Heart right ventricle (tissue), 16 donors: ENCODE data around the gene DEPDC1B. TPM values are rescaled to one million over a fixed set of nuclear protein-coding genes. Genes with fewer than 3 reads are reported as not detected.
"Not testable (repeated sequence)": the region's sequence is repeated elsewhere in the genome, so short reads cannot be mapped to it uniquely, and the experiment has no call there.

Experiments used
- ATAC-seq, 8 donors: fragments of 200-7000 bp; cut with Tn5 transposase; one replicate each; pipeline ENCODE4 v1.9.1; 2020; ENCODE audit warnings: mild to moderate bottlenecking in 8 of 8, moderate library complexity in 8 of 8, moderate number of reproducible peaks in 1 of 8
- DNase-seq, 2 donors: peaks; one replicate each; pipeline ENCODE4 v3.0.0-alpha.2; 2020
- H3K27ac ChIP-seq, 10 donors: fragments of 200-600 bp; sonication (generic) in 2 of 10; one replicate each; pipeline versions ENCODE4 v1.5.0 to v1.8.0; 2020 to 2022; ENCODE audit warnings: mild to moderate bottlenecking in 3 of 10
- H3K27me3 ChIP-seq, 7 donors: fragments of 200-600 bp; one replicate each; pipeline ENCODE4 v1.8.0; 2021 to 2022; ENCODE audit warnings: mild to moderate bottlenecking in 2 of 7
- H3K36me3 ChIP-seq, 9 donors: fragments of 200-600 bp; sonication (generic) in 1 of 9; one replicate each; pipeline versions ENCODE4 v1.5.0 to v1.8.0; 2020 to 2022; ENCODE audit warnings: mild to moderate bottlenecking in 2 of 9
- H3K4me1 ChIP-seq, 9 donors: fragments of 200-600 bp; sonication (generic) in 1 of 9; one replicate each; pipeline versions ENCODE4 v1.5.0 to v1.8.0; 2020 to 2022; ENCODE audit warnings: mild to moderate bottlenecking in 4 of 9
- H3K4me3 ChIP-seq, 10 donors: fragments of 200-600 bp; sonication (generic) in 2 of 10; one replicate each; pipeline versions ENCODE4 v1.5.0 to v1.8.0; 2020 to 2022; ENCODE audit warnings: mild to moderate bottlenecking in 7 of 10, moderate library complexity in 2 of 10
- H3K9me3 ChIP-seq, 11 donors: fragments of 200-600 bp in 10 of 11; sonication (generic) in 2 of 11; one replicate each; pipeline versions ENCODE4 v1.5.0 to v1.8.0; 2013 to 2022; ENCODE audit warnings: mild to moderate bottlenecking in 2 of 11, control low read depth in 1 of 11, moderate library complexity in 1 of 11
- CTCF ChIP-seq, 9 donors: fragments of 200-600 bp; sonication (generic) in 2 of 9; IDR thresholded peaks; one replicate each; pipeline versions ENCODE4 v1.5.0 to v1.8.0; 2021 to 2022; ENCODE audit warnings: antibody characterized with exemption in 9 of 9, mild to moderate bottlenecking in 5 of 9, moderate library complexity in 1 of 9
- WGBS, 2 donors: extraction: QIAGEN DNeasy Blood & Tissue Kit; methylation state at CpG; one replicate each; pipeline ENCODE4 v1.1.7; 2013; ENCODE audit warnings: inconsistent platforms in 1 of 2; 5-methylcytosine and 5-hydroxymethylcytosine counted together
- intact Hi-C, 10 donors: fragments of 100-400 bp; cut with DNase I; formaldehyde crosslinking; loops; one replicate each; pipeline versions ENCODE4 v1.11.1 to v1.14.2; 2022
- polyA plus RNA-seq, 2 donors: library from polyadenylated mRNA; stranded (reverse); fragments of 200-250 nt; gene quantifications; one replicate each; pipeline ENCODE4 v1.2.3, GENCODE V29; 2013
- total RNA-seq, 10 donors: library from RNA; stranded (reverse); fragmentation: NEBNext Ultra II Directional in 3 of 10; extraction: Animal tissue kit (Norgen Biotek cat#: 25700) in 3 of 10; gene quantifications; one replicate each; pipeline versions ENCODE4 v1.2.1 to v1.2.4, GENCODE V29; 2021 to 2023
- donor health status: Arrhythmogenic right ventricular cardiomyopathy.
- donor health status: ischemic (EF 13 %, LVEDD 7.1; RV severe dilation, severe dysfunction).
- donor health status: healthy with polysubstance abuse.
- donor health status: DM: no; HTN: yes; CAD: no.
- donor health status: DM: no; HTN: no; CAD: no.
- donor health status: ischemic (EF 25% LVEDD 6.9; RV normal size, moderate dysfunction).
- donor health status: ischemic (EF 25% LVEDD 5.7; RV mildly dilated, moderate dysfunction).
- donor health status: healthy.
- donor health status: DM: yes; HTN: yes; CAD: no.
- donor health status: Ischemic cardiomyopathy.
- donor health status: ischemic (EF 35%, LVEDD 5.7; RV mildly dilated, moderate dysfunction).
- donor health status: nonischemic (EF 11% LVEDD 7.7; RV severe dilation, severe dysfunction).
- donor health status: DM: yes; HTN: yes; CAD: no.
- donor health status: PGD.
- donor health status: ischemic (EF 29% LVEDD 5.4; RV normal size, mild dysfunction).
- donor health status: nonischemic (EF 23%, LVEDD 6.1; RV moderate dilation, normal function).

Gene DEPDC1B
- total and polyA plus RNA-seq, 12 donors: 0.04 to 1.1 (median 0.46) TPM; not detected in 7

- peaks cover 0 to 11% (median 0%) of the 10 kb centered on the region in 9 donors for H3K4me1 ChIP-seq
- intact Hi-C loops: no loop called here
- no peaks in the 10 kb centered on the region for H3K27me3 ChIP-seq
- H3K36me3 ChIP-seq: no peaks in the 10 kb centered on the region
- DNase-seq: no peak
- 53 to 54% methylated on average over 3 of the region's 3 CpGs for WGBS, 2 donors
- peaks cover 0 to 4% (median 0%) of the 10 kb centered on the region in 11 donors for H3K9me3 ChIP-seq
- TF ChIP-seq CTCF (IDR thresholded peaks at IDR 0.05): no peak
- no peak overlapping the region for H3K27ac ChIP-seq
- no peak overlapping the region for H3K4me3 ChIP-seq
- ATAC-seq: no peak
Observed at GRCh38 chr5:60597572-60598320, 102.2 kb downstream of the DEPDC1B start.

- Histone ChIP-seq H3K9me3 (peaks cover 0 to 4% (median 0%) of the 10 kb centered on the region in 11 donors), H3K4me3 (no peak overlapping the region), H3K36me3 (no peaks in the 10 kb centered on the region), H3K27ac (no peak overlapping the region), H3K4me1 (peaks cover 0 to 11% (median 0%) of the 10 kb centered on the region in 9 donors), H3K27me3 (no peaks in the 10 kb centered on the region)
- 57 to 62% methylated on average over 4 of the region's 4 CpGs for WGBS, 2 donors
- intact Hi-C loops: no loop called here
- ATAC-seq (no peak), DNase-seq (no peak)
- TF ChIP-seq CTCF (IDR thresholded peaks at IDR 0.05): no peak
Observed at GRCh38 chr5:60594715-60595477, 105.1 kb downstream of the DEPDC1B start.

GRCh38 chr5:60590172-60590571, 109.8 kb downstream of the DEPDC1B start:
- Histone ChIP-seq H3K4me1 (no peaks in the 10 kb centered on the region), H3K27me3 (no peaks in the 10 kb centered on the region), H3K36me3 (no peaks in the 10 kb centered on the region), H3K4me3 (no peak overlapping the region), H3K27ac (no peak overlapping the region), H3K9me3 (peaks cover 0 to 4% (median 0%) of the 10 kb centered on the region in 11 donors)
- intact Hi-C loops: no loop called here
- TF ChIP-seq CTCF (IDR thresholded peaks at IDR 0.05): no peak
- no peak for DNase-seq
- ATAC-seq: no peak
- WGBS, 2 donors: 95 to 97% methylated on average over 2 of the region's 2 CpGs

GRCh38 chr5:60587312-60587711, 112.7 kb downstream of the DEPDC1B start:
- not testable (repeated sequence) for H3K9me3 ChIP-seq, H3K36me3 ChIP-seq, H3K4me1 ChIP-seq, H3K4me3 ChIP-seq, DNase-seq, H3K27me3 ChIP-seq, ATAC-seq, H3K27ac ChIP-seq
- 93 to 96% methylated on average over 6 of the region's 6 CpGs for WGBS, 2 donors
- intact Hi-C loops: loop anchor here in 8 of 10 donors (2.0 to 10.0 kb wide), 8 partner anchors 203 to 777 kb away; no protein-coding TSS in a partner anchor
